Fibroblast of skin of abdomen (primary cell): Measurements from ENCODE around the gene PADI1.

Experiments
- DNase-seq: peaks from one replicate; pipeline ENCODE4 v3.0.0-alpha.2; 2013

PADI1 gene

DNA sequence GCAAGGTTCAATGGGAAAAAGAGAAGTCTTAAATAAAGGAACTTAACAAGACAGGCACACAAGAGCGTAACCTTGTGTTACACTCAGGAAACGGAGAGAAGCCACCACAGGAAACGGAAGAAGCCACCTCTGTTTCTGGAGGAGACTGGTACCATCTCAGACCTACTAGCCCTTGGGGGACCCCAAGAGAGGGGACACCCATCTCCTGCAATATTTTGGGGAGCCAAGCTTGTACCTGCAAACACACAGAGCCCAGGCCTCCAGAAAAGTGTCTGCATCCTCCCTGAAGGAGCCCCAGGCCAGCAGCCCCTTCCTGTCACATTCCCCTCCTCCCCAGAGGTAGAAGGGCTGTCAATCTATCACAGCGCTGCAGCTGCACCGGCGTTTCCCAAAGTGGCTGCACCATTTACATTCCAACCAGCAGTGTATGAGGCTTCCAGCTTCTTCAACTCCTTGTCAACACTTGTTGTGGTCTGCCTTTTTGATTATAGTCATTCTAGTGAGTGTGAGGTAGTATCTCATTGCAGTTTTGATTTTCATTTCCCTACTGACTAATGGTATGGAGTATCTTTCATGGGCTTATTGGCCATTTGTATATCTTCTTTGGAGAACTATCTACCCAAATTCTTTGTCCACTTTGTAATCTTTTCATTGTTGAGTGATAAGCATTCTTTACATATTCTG lies 23.0 kb upstream of the PADI1 start:
- DNase-seq, result no peak

- DNase-seq, result no peak
Observed at GRCh38 chr1:17183388-17184160, 21.4 kb upstream of the PADI1 start.

DNA sequence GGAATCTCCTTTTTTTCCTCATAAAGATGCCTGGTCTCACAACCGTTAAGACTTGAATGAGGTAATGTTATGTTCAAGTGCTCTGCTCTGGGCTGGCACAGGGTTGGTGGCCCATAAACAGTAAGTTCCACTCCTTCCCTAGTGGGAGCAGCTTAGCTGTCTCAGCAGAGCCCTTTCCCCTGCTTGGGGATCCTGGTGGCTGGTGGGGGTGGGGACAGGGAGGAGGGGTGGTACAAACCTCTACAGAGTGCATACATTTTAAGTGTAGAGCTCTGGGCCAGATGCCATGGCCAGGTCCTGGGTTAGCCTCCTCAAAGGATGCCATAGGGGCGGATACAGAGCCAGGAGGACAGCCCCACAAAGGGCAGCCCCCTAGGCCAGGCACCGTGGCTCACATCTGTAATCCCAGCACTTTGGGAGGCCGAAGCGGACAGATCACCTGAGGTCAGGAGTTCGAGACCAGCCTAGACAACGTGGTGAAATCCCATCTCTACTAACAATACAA lies 20.7 kb upstream of the PADI1 start:
- DNase-seq, result no peak

DNA sequence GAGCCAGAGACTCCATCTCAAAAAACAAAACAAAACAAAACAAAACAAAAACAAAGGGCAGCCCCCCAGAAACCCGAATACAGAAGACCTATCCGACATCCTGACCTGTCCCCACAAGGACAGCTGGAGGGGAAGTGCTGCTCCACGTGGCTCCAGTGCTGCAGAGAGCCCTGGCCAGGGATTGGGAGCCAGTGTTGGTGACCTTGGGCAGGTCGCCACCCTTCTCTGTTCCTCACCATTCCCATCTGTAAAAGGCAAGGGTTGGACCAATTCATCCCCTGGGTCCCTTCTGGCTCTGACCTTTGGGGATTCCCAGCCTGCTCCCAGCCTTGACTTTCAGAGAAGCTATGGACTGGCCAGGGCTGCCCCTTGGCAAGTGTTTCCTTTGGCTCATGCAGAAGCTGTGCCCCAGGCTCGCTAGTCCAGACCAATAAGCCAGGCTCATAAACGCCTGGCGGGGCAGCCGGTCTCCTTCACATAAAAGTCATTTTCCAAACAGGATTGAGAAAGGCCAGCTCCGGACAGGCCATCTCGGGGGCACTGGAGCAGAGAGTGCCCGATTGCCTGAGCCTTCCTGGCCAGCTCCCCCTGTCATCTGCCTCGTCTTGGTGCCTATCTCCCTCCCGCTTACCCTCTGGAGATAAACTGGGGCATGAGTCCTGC lies 20.0 kb upstream of the PADI1 start:
- no peak for DNase-seq

DNA sequence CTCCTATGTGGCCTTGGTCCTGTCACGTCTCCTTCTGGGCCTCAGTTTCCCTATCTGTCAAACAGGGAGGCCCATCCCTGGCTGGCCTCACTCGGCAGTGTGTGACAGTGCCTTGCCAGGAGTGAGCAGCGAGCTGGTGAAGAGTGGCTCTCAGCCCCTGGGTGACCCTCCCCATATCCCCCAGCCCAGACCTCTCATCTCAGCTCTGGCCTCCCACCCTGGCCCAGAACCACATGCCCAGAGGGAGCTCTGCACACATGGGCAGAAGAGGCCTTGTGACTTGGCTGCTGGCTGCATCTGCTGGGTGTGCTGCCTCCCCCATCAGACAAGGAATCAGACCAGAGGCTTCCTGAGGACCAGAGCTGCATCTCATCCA lies 19.5 kb upstream of the PADI1 start:
- no peak for DNase-seq

- no peak for DNase-seq
Observed at GRCh38 chr1:17186216-17186909, 18.6 kb upstream of the PADI1 start.

DNA sequence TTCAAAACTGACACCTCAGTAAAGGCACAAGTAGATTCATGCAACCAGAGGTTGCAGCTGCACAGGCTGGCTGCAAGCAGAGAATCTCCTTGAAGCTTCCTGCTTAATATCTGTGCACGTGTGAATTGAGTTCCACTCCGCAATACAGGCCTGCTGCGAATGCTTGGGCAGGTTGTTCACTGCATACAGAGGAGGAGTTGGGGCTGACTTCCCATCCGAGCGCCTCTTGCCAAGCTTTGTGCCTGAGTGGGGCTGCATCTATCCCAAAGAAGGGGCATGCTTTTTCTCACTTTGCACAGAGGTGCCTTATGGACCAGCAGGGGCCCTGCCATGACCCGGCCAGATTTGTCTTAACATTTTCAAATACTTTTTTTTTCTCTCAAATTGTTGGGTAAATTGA lies 17.9 kb upstream of the PADI1 start:
- no peak for DNase-seq

GRCh38 chr1:17188217-17188616 lies 16.7 kb upstream of the PADI1 start:
- no peak for DNase-seq

GRCh38 chr1:17188889-17189631 lies 15.9 kb upstream of the PADI1 start:
- DNase-seq, result no peak

GRCh38 chr1:17189632-17189990 lies 15.3 kb upstream of the PADI1 start:
- peak; percentile 64 for DNase-seq

- peak; percentile 98 for DNase-seq
Observed at GRCh38 chr1:17190010-17190995, 14.6 kb upstream of the PADI1 start.

GRCh38 chr1:17191990-17192242 lies 13.0 kb upstream of the PADI1 start:
- DNase-seq, result no peak

DNA sequence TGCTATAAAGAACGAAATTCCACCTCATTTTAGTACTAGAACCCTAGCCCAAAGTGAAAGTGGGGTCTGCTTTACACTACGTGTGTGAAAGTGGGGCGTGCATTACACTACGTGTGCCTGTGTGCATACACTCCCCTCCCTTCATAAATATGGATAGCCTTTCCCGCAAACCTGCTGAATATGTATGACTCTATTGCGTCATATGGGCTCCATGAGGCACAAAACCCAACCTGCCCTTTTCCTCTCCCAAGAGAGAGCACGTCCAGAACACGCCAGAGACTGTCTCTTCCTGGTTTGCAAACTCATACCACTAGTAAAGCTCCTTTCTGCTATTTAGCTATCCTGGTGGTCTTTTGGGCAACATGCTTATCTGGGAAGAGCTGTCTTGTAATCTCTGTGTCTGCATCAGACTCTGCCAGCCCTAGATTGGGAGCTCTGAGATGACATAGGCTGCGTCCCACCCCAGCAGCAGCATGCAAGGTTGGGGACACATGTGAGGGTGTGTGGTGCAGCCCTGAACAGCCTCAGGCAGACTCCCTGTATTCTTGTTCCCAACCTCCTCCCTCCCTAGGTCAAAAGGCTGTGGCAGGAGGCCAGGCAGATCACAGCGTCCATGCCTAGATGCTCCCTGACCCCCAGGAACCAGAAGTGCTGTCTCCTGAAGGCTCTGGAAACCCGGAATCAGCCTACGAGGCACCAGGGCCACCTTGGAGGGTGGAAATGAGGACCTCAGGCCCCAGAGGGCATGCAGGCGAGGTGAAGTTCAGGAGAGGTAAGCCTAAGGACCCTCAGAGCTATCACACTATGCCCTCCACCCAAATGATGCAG lies 12.3 kb upstream of the PADI1 start:
- peak; percentile 33 for DNase-seq

DNA sequence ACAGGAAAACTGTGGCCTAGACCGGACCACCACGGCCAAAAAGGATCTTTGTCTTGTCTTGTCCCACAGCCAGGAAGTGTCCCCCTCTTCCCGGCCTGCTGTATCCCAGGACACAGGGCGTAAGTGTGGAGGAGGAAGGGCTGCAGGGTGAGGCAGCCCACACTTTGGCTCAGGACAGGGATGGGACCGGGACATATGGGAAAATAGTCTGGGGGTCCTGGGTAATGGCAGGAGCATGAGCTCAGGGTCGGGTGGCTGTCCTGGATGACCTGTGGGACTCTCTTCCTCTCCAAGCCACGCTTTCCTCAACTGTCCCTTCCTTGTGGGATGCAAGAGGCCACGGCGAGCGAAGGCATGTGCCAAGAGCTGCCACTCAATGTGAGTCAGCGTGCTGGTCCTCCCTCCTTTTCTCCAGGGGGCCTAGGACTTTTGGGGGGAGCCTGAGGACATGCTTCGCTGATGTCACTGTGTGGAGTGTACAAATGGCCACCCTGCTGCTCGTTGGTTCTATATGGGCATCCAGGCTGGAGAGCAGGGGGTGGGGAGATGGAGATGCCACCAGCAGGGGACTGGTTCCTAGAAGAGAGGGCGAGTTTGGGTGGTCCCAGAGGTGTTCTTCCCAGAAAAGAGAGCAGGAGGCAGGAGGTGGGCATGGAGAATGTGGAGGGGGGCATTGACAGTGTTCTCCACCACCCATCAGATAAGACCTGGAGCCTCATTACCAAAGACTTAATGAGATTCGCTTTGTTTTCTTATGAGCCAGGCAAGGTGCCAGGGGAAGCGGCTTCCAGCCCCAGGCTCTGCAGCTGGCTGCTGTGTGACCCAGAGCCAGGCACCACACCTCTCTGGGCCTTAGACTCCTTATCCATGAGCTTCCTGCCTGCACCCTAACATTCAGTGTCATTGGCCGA lies 11.5 kb upstream of the PADI1 start:
- DNase-seq, result no peak

- no peak for DNase-seq
Observed at GRCh38 chr1:17194133-17194475, 10.8 kb upstream of the PADI1 start.

- no peak for DNase-seq
Observed at GRCh38 chr1:17194615-17195528, 10.1 kb upstream of the PADI1 start.

DNA sequence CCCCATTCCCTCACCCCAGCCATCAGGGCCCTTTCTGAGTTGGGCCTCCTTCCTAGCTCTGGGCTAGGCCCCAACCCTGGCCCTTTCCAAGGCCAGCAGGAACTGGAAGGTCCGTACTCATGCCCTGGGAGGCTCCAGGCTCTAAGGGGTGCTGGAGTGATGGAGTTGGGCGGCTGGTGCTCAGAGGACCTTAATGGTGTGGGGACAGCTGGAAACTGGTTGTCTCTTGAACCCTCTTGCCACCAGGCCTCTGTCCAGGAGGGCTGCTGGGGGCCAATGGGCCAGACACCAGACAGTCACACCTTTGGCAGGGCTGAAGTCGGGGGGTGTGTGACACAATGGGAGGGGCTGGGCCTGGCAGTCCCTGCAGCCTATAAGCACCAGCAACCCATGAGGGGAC lies 9.2 kb upstream of the PADI1 start:
- DNase-seq, result no peak

DNA sequence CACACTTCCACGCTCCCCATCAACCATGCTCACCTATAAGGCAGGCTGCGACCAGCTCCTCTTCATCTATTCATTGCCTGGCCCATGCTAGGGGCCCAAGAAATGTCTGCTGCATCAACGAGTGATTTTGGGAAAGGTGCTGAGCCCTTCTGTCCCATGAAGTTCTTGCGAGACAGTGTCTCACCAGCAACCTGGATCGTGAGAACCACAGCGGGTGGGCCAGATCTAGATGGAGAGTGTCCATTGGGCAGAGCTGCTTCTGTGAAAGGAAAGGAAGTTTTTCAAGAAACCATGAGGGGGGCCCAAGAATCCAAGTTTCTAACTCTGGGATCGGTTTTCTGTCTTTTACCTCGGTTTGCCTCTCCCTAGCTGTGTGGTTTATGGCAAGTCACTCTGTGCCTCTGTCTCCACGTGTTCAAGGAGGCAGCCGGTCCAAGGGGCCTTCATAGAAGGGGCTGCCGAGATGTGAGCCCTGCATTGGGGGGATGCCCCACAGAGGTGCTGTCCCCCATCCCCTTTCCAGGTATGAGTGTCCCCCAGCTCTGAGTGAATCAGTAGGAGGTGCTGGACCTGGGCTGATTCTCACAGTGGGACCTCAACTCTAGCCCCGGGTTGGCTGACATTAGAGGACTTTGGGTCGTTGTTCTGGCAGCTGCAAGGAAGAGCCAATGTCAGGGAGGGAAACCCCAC lies 8.3 kb upstream of the PADI1 start:
- no peak for DNase-seq
